ENCODE results near the gene CNIH4. TPM values are rescaled to one million over a fixed set of nuclear protein-coding genes. Genes with fewer than 3 reads are reported as not detected.

The CNIH4 gene
- total RNA-seq, 4 donors from 2014 or later: 28.9 to 51.2 (median 42.6) TPM

DNA sequence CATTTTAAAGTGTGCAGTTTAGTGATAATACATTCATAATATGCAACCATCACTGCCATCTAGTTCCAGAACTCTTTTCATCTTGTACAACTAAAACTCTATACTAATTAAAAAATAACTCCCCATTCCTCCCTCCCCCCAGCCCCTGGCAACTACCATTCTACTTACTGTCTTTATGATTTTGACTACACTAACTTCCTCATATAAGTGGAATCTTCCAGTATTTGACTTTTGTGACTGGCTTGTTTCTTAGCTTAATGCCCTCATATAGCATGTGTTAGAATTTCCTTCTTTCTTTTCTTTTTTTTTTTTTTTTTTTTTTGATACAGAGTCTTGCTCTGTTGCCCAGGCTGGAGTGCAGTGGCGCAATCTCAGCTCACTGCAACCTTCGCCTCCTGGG is 25.4 kb upstream of the CNIH4 start:
- H3K27ac ChIP-seq: no peak overlapping the region
- H3K27me3 ChIP-seq: no peaks in the 10 kb centered on the region
- peaks cover 0 to 7% of the 10 kb centered on the region in 2 donors for H3K4me1 ChIP-seq
- no peak overlapping the region for H3K4me3 ChIP-seq
- no peak for DNase-seq
- intact Hi-C loops (cut with DNase I; ENCODE audit: low total_unique reads): loop anchor here (10.0 kb wide), 1 partner anchor 217 kb away; the partner anchor contains the start of gene FBXO28
- no peak for TF ChIP-seq POLR2A (IDR thresholded peaks at IDR 0.05)
- TF ChIP-seq, protein P1, sequence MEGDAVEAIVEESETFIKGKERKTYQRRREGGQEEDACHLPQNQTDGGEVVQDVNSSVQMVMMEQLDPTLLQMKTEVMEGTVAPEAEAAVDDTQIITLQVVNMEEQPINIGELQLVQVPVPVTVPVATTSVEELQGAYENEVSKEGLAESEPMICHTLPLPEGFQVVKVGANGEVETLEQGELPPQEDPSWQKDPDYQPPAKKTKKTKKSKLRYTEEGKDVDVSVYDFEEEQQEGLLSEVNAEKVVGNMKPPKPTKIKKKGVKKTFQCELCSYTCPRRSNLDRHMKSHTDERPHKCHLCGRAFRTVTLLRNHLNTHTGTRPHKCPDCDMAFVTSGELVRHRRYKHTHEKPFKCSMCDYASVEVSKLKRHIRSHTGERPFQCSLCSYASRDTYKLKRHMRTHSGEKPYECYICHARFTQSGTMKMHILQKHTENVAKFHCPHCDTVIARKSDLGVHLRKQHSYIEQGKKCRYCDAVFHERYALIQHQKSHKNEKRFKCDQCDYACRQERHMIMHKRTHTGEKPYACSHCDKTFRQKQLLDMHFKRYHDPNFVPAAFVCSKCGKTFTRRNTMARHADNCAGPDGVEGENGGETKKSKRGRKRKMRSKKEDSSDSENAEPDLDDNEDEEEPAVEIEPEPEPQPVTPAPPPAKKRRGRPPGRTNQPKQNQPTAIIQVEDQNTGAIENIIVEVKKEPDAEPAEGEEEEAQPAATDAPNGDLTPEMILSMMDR (IDR thresholded peaks at IDR 0.05): no peak
- no peaks in the 10 kb centered on the region for H3K36me3 ChIP-seq
- H3K9me3 ChIP-seq: no peaks in the 10 kb centered on the region

DNA sequence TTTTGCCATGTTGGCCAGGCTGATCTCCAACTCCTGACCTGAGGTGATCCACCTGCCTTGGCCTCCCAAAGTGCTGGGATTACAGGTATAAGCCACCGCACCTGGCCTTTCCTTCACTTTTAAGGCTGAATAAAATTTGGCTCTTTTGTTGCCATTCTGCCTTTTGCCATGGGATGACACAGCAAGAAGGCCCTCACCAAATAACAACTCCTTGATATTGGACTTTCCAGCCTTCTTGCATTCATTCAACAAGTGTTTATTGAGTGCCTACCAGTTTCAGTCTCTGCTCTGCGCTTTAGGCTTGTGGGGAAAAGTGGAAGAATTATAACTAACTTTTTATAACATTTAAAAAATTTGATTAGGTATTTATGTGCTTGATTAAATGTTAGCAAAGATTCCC is 24.9 kb upstream of the CNIH4 start:
- Histone ChIP-seq H3K27me3 (no peaks in the 10 kb centered on the region), H3K9me3 (no peaks in the 10 kb centered on the region), H3K4me3 (no peak overlapping the region), H3K4me1 (peaks cover 0 to 7% of the 10 kb centered on the region in 2 donors), H3K27ac (no peak overlapping the region), H3K36me3 (no peaks in the 10 kb centered on the region)
- DNase-seq: no peak
- TF ChIP-seq, protein P1 (IDR thresholded peaks at IDR 0.05): no peak
- no peak for TF ChIP-seq POLR2A (IDR thresholded peaks at IDR 0.05)
- intact Hi-C loops (cut with DNase I; ENCODE audit: low total_unique reads): loop anchor here (10.0 kb wide), 1 partner anchor 217 kb away; the partner anchor contains the start of gene FBXO28

DNA sequence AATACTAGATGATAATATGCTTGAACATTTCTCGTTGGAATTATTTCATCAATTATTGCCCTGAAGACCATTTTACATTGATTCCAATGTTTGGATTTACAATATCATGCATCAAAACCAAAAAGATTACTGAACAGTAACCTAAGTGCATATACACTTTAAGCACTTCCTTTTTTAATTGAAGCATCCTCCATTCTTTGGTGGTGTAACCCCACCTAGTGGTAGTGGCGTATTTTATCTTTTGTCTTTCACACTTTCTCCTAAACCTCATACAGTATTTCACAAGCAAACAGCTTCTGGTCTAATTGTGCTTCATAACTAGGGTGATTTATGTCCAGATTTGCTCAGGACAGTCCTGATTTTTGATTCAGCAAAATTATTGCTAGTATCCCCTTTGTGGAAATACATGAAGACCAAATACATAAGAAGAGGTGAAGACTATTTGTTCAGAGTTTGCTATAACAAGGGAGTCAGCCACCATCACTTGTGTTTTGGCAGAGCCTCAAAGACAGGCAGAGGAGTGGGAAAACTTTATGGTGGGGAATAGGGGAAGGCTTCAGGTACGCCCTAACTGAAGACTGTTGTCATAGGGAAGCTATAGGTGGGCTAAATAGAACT is 23.3 kb upstream of the CNIH4 start:
- Histone ChIP-seq H3K4me3 (no peak overlapping the region), H3K9me3 (no peaks in the 10 kb centered on the region), H3K36me3 (no peaks in the 10 kb centered on the region), H3K27me3 (no peaks in the 10 kb centered on the region), H3K4me1 (peaks cover 0 to 7% of the 10 kb centered on the region in 2 donors), H3K27ac (no peak overlapping the region)
- no peak for DNase-seq
- intact Hi-C loops (cut with DNase I; ENCODE audit: low total_unique reads): loop anchor here (10.0 kb wide), 1 partner anchor 219 kb away; the partner anchor contains the start of gene FBXO28
- no peak for TF ChIP-seq POLR2A (IDR thresholded peaks at IDR 0.05)
- TF ChIP-seq, protein P1 (IDR thresholded peaks at IDR 0.05): peak; percentile 51 to 69 (median 58)

DNA sequence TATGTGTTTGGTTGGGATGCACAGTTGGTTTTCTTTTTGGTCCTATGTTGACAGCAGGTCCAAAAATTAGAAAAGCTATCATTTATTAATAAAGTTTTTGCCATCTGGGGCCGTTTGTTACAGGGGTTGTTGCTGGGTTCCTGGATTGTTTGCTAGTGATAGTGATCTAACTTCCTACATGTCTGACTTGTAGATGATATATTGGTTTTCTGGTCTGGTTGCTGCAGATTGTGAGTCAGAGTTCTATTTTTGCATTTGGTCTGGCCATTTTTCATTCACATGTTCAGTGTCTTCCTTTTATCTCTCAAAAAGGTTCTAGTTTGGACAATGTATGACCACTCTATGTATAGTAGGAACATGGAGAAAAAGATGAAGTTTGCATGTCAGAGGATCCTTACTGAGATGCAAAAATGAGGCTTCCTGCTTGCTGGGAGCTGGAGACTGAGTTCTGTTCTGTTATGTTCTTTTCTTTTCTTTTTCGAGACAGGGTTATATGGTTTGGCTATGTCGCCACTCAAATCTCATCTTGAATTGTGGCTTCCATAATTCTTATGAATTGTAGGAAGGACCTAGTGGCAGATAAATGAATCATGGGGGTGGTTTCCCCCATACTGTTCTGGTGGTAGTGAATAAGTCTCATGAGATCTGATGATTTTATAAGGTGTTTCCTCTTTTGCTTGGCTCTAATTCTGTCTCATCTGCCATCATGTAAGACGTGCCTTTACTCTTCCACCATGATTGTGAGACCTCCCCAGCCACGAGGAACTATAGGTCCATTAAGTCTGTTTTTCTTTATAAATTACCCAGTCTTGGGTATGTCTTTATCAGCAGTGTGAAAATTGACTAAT is 22.5 kb upstream of the CNIH4 start:
- peaks cover 0 to 1% of the 10 kb centered on the region in 2 donors for H3K4me1 ChIP-seq
- H3K36me3 ChIP-seq: no peaks in the 10 kb centered on the region
- no peaks in the 10 kb centered on the region for H3K27me3 ChIP-seq
- intact Hi-C loops (cut with DNase I; ENCODE audit: low total_unique reads): loop anchor here (10.0 kb wide), 1 partner anchor 219 kb away; the partner anchor contains the start of gene FBXO28
- no peaks in the 10 kb centered on the region for H3K9me3 ChIP-seq
- H3K27ac ChIP-seq: no peak overlapping the region
- no peak for TF ChIP-seq POLR2A (IDR thresholded peaks at IDR 0.05)
- TF ChIP-seq, protein P1 (IDR thresholded peaks at IDR 0.05): no peak
- no peak overlapping the region for H3K4me3 ChIP-seq
- no peak for DNase-seq

All from uterus (tissue), 4 donors.